Esophagus muscularis mucosa (tissue), 4 donors: ENCODE data around the gene GCNA. TPM values are rescaled to one million over a fixed set of nuclear protein-coding genes. Genes with fewer than 3 reads are reported as not detected.

Experiments used
- DNase-seq: peaks from one replicate; pipeline ENCODE4 v3.0.0-alpha.2; 2017; ENCODE audit errors: extremely low spot score
- H3K27ac ChIP-seq, 4 donors: fragments of 200-600 bp; sonication (generic); replicated peaks in 1 of 4; 1 replicate in 3 of 4; 2 replicates in 1 of 4; pipeline ENCODE4 v1.5.1; 2016 to 2019; ENCODE audit warnings: mild to moderate bottlenecking in 1 of 4
- H3K27me3 ChIP-seq, 4 donors: fragments of 200-600 bp; sonication (generic); one replicate each; pipeline versions ENCODE4 v1.5.1 to v1.6.0; 2016 to 2019
- H3K36me3 ChIP-seq, 4 donors: fragments of 200-600 bp; sonication (generic); one replicate each; pipeline ENCODE4 v1.5.1; 2016 to 2019
- H3K4me1 ChIP-seq, 4 donors: fragments of 200-600 bp; sonication (generic); one replicate each; pipeline ENCODE4 v1.5.1; 2016 to 2019
- H3K4me3 ChIP-seq, 4 donors: fragments of 200-600 bp; sonication (generic); 1 replicate in 2 of 4; 2 replicates in 2 of 4; pipeline ENCODE4 v1.5.1; 2016 to 2019; ENCODE audit warnings: mild to moderate bottlenecking in 4 of 4, moderate library complexity in 1 of 4
- H3K9me3 ChIP-seq, 4 donors: fragments of 200-600 bp; sonication (generic); 1 replicate in 3 of 4; 2 replicates in 1 of 4; pipeline ENCODE4 v1.5.1; 2016 to 2019
- CTCF ChIP-seq, 3 experiments: fragments of 200-600 bp in 2 of 3; fragments of 450-650 bp in 1 of 3; sonication (generic) in 2 of 3; IDR thresholded peaks; one replicate each; pipeline ENCODE4 v1.5.1; 2017 to 2019; ENCODE audit warnings: antibody characterized with exemption in 3 of 3, mild to moderate bottlenecking in 2 of 3, moderate library complexity in 1 of 3
- EP300 ChIP-seq: sonication (generic); formaldehyde crosslinking; IDR thresholded peaks from one replicate; pipeline ENCODE4 v1.6.1; 2017; ENCODE audit warnings: antibody characterized with exemption
- POLR2A ChIP-seq: fragments of 450-650 bp; IDR thresholded peaks from one replicate; pipeline ENCODE4 v1.6.1; 2017; ENCODE audit warnings: antibody characterized with exemption, moderate library complexity, mild to moderate bottlenecking, low read depth
- POLR2AphosphoS5 ChIP-seq, 2 donors: sonication (generic); formaldehyde crosslinking; IDR thresholded peaks; one replicate each; pipeline ENCODE4 v1.6.1; 2017; ENCODE audit warnings: antibody characterized with exemption in 2 of 2
- WGBS: methylation state at CpG from one replicate; pipeline ENCODE4 v1.1.5; 2018; 5-methylcytosine and 5-hydroxymethylcytosine counted together
- intact Hi-C: fragments of 100-400 bp; cut with DNase I; formaldehyde crosslinking; loops from one replicate; pipeline ENCODE4 v1.15.1; 2023
- total RNA-seq, 4 donors: library from RNA; depleted of rRNA; stranded (reverse); fragments of >200 nt; gene quantifications; one replicate each; pipeline versions ENCODE4 v1.1.0 to v1.2.1, GENCODE V29; 2016

The GCNA gene
- total RNA-seq, 4 donors from 2014 or later, result 0.65 to 2.9 (median 1.2) TPM

- Histone ChIP-seq H3K36me3 (peaks cover 0 to 8% (median 4%) of the 10 kb centered on the region in 4 donors), H3K27me3 (no peaks in the 10 kb centered on the region), H3K9me3 (no peaks in the 10 kb centered on the region), H3K4me3 (no peak overlapping the region), H3K27ac (no peak overlapping the region), H3K4me1 (peaks cover 14 to 25% (median 23%) of the 10 kb centered on the region in 4 donors)
- no peak for DNase-seq
- TF ChIP-seq POLR2A (no peak), POLR2AphosphoS5 (IDR thresholded peaks at IDR 0.05) (no peak), EP300 (no peak)
- 85% methylated on average over 8 of the region's 8 CpGs for WGBS
- intact Hi-C loops, result no loop called here
Measured at GRCh38 chrX:71619193-71619592, 41.0 kb downstream of the GCNA start.

DNA sequence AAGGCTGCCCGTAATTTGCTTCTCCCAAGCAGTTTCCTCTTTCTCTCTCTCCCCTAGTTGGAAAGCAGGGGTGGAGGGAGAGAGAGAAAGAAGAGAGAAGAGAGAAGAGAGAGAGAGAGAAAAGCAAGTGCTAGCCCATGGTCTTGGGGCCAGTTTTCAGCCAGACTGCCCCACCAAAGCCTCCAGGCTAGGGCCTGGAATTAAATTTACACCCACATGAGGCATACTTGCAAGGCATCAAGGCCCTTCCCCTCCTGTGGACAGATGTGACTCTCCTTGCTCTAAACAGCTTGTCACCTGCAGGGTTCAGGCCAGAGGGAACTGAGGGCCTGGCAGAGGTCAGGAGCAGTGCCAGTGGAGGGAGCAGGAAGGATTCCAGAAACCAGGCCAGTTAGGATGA is 41.7 kb downstream of the GCNA start:
- no peaks in the 10 kb centered on the region for H3K27me3 ChIP-seq
- TF ChIP-seq POLR2AphosphoS5 (IDR thresholded peaks at IDR 0.05) (no peak), EP300 (no peak), POLR2A (no peak), CTCF (IDR thresholded peaks at IDR 0.05) (no peak)
- H3K36me3 ChIP-seq, result peaks cover 0 to under 1% (median 0%) of the 10 kb centered on the region in 4 donors
- 87% methylated on average over 1 of the region's 1 CpG for WGBS
- H3K4me1 ChIP-seq, result peaks cover 14 to 25% (median 23%) of the 10 kb centered on the region in 4 donors
- no peaks in the 10 kb centered on the region for H3K9me3 ChIP-seq
- no peak overlapping the region for H3K27ac ChIP-seq
- no peak overlapping the region for H3K4me3 ChIP-seq
- intact Hi-C loops, result no loop called here
- DNase-seq, result no peak

DNA sequence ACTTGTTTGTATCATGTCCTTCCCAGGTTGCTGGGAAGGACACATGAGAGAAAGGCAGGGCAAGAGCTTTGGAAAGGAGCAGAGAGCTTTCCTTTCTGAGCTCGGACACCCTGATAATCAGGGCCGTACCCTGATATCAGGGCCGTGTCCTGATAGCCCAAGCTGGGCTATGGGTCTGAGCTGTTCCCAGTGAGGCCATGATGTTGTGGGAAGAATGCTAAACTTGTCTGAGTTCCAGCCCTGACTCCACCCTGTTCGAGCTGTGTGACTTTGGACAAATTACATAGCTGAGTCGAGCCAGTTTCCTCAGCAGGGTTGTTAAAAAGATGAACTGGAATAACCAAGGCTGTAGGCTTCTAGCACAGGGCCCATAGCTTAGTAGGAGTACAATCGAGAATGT is 43.4 kb downstream of the GCNA start:
- intact Hi-C loops, result no loop called here
- H3K4me1 ChIP-seq, result peaks cover 14 to 25% (median 23%) of the 10 kb centered on the region in 4 donors
- no peak for DNase-seq
- no peaks in the 10 kb centered on the region for H3K36me3 ChIP-seq
- no peaks in the 10 kb centered on the region for H3K27me3 ChIP-seq
- no peak for TF ChIP-seq POLR2AphosphoS5 (IDR thresholded peaks at IDR 0.05)
- no peak for TF ChIP-seq EP300
- TF ChIP-seq CTCF (IDR thresholded peaks at IDR 0.05), result no peak
- no peak for TF ChIP-seq POLR2A
- no peak overlapping the region for H3K4me3 ChIP-seq
- no peaks in the 10 kb centered on the region for H3K9me3 ChIP-seq
- H3K27ac ChIP-seq, result peak overlapping the region; percentile 74 to 80 (median 77)
- 49% methylated on average over 6 of the region's 6 CpGs for WGBS

GRCh38 chrX:71622032-71622575 is 43.9 kb downstream of the GCNA start:
- Histone ChIP-seq H3K36me3 (no peaks in the 10 kb centered on the region), H3K9me3 (no peaks in the 10 kb centered on the region), H3K4me3 (no peak overlapping the region), H3K27ac (peak overlapping the region; percentile 74 to 80 (median 77)), H3K4me1 (peaks cover 14 to 25% (median 23%) of the 10 kb centered on the region in 4 donors), H3K27me3 (no peaks in the 10 kb centered on the region)
- no peak for DNase-seq
- TF ChIP-seq CTCF (IDR thresholded peaks at IDR 0.05), result no peak
- TF ChIP-seq EP300, result no peak
- TF ChIP-seq POLR2A, result no peak
- TF ChIP-seq POLR2AphosphoS5 (IDR thresholded peaks at IDR 0.05), result no peak
- intact Hi-C loops, result no loop called here
- WGBS, result 79% methylated on average over 9 of the region's 9 CpGs

DNA sequence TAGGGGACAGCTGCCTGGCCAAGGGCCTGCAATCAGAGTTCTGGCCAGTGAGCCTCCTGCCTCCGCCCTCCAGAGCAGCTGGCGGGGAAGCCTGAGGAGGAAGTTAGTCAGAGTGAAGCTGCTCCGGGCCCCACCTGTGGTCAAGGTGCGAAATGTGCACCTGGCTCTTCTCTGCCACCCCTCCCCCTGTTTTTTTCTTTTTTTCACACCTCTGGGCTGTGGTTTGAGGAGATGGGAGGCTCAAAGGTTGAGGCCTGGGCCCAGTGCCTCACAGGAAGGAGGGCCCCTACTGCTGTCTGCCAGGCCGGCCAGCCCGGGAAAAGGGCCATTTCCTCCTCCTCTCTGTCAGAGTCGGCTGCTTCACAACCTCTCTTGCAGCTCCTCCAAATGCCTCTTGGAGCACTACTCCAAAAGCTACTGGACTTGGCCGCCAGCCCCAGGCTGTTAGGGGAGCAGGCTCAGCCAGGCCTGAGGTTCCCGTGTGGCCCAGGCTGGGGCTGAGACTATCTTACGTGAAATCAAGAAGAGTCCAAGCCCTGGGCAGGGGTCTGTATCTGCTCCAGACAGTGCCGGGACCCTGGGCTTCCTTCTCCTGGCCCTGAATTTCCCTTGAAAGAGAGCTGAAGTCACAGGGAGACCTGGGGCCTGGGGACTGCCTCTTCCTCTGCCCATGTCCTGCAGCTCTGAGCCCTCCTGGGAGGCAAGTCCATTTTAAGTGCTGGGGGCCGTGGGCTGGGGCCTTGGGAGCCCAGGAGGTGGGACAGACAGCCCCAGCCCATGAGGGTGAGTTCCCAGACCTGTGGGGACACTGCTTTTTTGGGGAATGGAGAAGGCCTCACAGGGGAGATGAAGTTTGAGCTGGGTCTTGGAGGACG is 44.6 kb downstream of the GCNA start:
- H3K27ac ChIP-seq, result peak overlapping the region; percentile 74 to 80 (median 77)
- peaks cover 14 to 25% (median 23%) of the 10 kb centered on the region in 4 donors for H3K4me1 ChIP-seq
- H3K4me3 ChIP-seq, result no peak overlapping the region
- intact Hi-C loops, result no loop called here
- DNase-seq, result no peak
- H3K9me3 ChIP-seq, result no peaks in the 10 kb centered on the region
- TF ChIP-seq EP300 (no peak), POLR2AphosphoS5 (IDR thresholded peaks at IDR 0.05) (peak in 1 of 2 donors; percentile 29), CTCF (IDR thresholded peaks at IDR 0.05) (peak in 1 of 3 experiments; percentile 55)
- no peaks in the 10 kb centered on the region for H3K27me3 ChIP-seq
- no peaks in the 10 kb centered on the region for H3K36me3 ChIP-seq
- WGBS, result 53% methylated on average over 9 of the region's 13 CpGs
